Measurements from ENCODE around the gene UCK2. TPM values are rescaled to one million over a fixed set of nuclear protein-coding genes. Genes with fewer than 3 reads are reported as not detected.

The UCK2 gene
- total and polyA plus RNA-seq, 2 experiments from 2014 or later: 101 to 149 TPM

DNA sequence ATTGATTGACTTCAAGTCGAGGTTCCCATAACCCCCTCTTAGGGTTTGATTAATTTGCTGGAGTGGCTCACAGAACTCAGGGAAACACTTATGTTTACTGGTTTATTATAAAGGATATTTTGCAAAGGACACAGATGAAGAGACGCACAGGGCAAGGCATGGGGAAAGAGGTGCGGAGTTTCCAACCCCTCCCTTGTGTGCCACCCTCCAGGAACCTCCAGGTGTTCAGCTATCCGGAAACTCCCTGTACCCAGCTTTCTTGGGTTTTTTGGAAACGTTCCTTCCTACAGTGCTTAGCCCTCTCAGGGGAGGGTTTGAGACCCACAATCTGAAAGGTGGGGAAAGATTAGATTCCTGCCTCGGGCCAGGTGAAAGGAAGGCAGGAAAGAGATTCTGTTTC is 48.2 kb downstream of the UCK2 start:
- no peaks in the 10 kb centered on the region for H3F3A ChIP-seq (replicated peaks; ENCODE audit: low read depth)
- no peak overlapping the region for H3K4me3 ChIP-seq
- H3K27me3 ChIP-seq (ENCODE audit: insufficient read depth): no peaks in the 10 kb centered on the region
- Mint-ChIP-seq H3K4me3 (no peak overlapping the region), H3K4me1 (peaks cover 37% of the 10 kb centered on the region), H3K27ac (no peak overlapping the region), H3K9me3 (peaks cover 49% of the 10 kb centered on the region), H3K36me3 (ENCODE audit: low read depth) (peaks cover 83% of the 10 kb centered on the region), H3K27me3 (ENCODE audit: insufficient read depth, low read depth, poor library complexity) (peaks cover 5% of the 10 kb centered on the region)
- H3K27ac ChIP-seq (ENCODE audit: low read depth): no peak overlapping the region
- no peak overlapping the region for H2AFZ ChIP-seq
- H3K79me2 ChIP-seq (replicated peaks; ENCODE audit: insufficient read depth): peaks cover 100% of the 10 kb centered on the region
- DNase-seq (ENCODE audit: low spot score) (no peak), ATAC-seq (no peak)
- H4K20me1 ChIP-seq (replicated peaks; ENCODE audit: insufficient read depth): peaks cover 46% of the 10 kb centered on the region
- TF ChIP-seq ZNF331 (CRISPR knock-in tag; IDR thresholded peaks at IDR 0.05; ENCODE audit: low read depth) (no peak), POLR2AphosphoS5 (IDR thresholded peaks at IDR 0.05; ENCODE audit: low read depth) (no peak), ZNF114 (CRISPR knock-in tag; IDR thresholded peaks at IDR 0.05) (no peak), EZH2 (IDR thresholded peaks at IDR 0.05; ENCODE audit: low read depth, unreplicated experiment) (no peak), CREB1 (CRISPR knock-in tag; IDR thresholded peaks at IDR 0.05; ENCODE audit: low read depth) (no peak), STAT1 (IDR thresholded peaks at IDR 0.05; ENCODE audit: unreplicated experiment) (no peak), NANOG (IDR thresholded peaks at IDR 0.05; ENCODE audit: borderline replicate concordance) (no peak), EZH2phosphoT487 (IDR thresholded peaks at IDR 0.05; ENCODE audit: unreplicated experiment) (no peak), JUNB (IDR thresholded peaks at IDR 0.05; ENCODE audit: unreplicated experiment) (no peak)
- TF ChIP-seq, protein P1, sequence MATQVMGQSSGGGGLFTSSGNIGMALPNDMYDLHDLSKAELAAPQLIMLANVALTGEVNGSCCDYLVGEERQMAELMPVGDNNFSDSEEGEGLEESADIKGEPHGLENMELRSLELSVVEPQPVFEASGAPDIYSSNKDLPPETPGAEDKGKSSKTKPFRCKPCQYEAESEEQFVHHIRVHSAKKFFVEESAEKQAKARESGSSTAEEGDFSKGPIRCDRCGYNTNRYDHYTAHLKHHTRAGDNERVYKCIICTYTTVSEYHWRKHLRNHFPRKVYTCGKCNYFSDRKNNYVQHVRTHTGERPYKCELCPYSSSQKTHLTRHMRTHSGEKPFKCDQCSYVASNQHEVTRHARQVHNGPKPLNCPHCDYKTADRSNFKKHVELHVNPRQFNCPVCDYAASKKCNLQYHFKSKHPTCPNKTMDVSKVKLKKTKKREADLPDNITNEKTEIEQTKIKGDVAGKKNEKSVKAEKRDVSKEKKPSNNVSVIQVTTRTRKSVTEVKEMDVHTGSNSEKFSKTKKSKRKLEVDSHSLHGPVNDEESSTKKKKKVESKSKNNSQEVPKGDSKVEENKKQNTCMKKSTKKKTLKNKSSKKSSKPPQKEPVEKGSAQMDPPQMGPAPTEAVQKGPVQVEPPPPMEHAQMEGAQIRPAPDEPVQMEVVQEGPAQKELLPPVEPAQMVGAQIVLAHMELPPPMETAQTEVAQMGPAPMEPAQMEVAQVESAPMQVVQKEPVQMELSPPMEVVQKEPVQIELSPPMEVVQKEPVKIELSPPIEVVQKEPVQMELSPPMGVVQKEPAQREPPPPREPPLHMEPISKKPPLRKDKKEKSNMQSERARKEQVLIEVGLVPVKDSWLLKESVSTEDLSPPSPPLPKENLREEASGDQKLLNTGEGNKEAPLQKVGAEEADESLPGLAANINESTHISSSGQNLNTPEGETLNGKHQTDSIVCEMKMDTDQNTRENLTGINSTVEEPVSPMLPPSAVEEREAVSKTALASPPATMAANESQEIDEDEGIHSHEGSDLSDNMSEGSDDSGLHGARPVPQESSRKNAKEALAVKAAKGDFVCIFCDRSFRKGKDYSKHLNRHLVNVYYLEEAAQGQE (IDR thresholded peaks at IDR 0.05; ENCODE audit: unreplicated experiment): no peak
- TF ChIP-seq, protein P2, sequence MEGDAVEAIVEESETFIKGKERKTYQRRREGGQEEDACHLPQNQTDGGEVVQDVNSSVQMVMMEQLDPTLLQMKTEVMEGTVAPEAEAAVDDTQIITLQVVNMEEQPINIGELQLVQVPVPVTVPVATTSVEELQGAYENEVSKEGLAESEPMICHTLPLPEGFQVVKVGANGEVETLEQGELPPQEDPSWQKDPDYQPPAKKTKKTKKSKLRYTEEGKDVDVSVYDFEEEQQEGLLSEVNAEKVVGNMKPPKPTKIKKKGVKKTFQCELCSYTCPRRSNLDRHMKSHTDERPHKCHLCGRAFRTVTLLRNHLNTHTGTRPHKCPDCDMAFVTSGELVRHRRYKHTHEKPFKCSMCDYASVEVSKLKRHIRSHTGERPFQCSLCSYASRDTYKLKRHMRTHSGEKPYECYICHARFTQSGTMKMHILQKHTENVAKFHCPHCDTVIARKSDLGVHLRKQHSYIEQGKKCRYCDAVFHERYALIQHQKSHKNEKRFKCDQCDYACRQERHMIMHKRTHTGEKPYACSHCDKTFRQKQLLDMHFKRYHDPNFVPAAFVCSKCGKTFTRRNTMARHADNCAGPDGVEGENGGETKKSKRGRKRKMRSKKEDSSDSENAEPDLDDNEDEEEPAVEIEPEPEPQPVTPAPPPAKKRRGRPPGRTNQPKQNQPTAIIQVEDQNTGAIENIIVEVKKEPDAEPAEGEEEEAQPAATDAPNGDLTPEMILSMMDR (conservative IDR thresholded peaks at IDR 0.05; ENCODE audit: low read depth in 2 of 2): no peak
- TF ChIP-seq, protein P3, sequence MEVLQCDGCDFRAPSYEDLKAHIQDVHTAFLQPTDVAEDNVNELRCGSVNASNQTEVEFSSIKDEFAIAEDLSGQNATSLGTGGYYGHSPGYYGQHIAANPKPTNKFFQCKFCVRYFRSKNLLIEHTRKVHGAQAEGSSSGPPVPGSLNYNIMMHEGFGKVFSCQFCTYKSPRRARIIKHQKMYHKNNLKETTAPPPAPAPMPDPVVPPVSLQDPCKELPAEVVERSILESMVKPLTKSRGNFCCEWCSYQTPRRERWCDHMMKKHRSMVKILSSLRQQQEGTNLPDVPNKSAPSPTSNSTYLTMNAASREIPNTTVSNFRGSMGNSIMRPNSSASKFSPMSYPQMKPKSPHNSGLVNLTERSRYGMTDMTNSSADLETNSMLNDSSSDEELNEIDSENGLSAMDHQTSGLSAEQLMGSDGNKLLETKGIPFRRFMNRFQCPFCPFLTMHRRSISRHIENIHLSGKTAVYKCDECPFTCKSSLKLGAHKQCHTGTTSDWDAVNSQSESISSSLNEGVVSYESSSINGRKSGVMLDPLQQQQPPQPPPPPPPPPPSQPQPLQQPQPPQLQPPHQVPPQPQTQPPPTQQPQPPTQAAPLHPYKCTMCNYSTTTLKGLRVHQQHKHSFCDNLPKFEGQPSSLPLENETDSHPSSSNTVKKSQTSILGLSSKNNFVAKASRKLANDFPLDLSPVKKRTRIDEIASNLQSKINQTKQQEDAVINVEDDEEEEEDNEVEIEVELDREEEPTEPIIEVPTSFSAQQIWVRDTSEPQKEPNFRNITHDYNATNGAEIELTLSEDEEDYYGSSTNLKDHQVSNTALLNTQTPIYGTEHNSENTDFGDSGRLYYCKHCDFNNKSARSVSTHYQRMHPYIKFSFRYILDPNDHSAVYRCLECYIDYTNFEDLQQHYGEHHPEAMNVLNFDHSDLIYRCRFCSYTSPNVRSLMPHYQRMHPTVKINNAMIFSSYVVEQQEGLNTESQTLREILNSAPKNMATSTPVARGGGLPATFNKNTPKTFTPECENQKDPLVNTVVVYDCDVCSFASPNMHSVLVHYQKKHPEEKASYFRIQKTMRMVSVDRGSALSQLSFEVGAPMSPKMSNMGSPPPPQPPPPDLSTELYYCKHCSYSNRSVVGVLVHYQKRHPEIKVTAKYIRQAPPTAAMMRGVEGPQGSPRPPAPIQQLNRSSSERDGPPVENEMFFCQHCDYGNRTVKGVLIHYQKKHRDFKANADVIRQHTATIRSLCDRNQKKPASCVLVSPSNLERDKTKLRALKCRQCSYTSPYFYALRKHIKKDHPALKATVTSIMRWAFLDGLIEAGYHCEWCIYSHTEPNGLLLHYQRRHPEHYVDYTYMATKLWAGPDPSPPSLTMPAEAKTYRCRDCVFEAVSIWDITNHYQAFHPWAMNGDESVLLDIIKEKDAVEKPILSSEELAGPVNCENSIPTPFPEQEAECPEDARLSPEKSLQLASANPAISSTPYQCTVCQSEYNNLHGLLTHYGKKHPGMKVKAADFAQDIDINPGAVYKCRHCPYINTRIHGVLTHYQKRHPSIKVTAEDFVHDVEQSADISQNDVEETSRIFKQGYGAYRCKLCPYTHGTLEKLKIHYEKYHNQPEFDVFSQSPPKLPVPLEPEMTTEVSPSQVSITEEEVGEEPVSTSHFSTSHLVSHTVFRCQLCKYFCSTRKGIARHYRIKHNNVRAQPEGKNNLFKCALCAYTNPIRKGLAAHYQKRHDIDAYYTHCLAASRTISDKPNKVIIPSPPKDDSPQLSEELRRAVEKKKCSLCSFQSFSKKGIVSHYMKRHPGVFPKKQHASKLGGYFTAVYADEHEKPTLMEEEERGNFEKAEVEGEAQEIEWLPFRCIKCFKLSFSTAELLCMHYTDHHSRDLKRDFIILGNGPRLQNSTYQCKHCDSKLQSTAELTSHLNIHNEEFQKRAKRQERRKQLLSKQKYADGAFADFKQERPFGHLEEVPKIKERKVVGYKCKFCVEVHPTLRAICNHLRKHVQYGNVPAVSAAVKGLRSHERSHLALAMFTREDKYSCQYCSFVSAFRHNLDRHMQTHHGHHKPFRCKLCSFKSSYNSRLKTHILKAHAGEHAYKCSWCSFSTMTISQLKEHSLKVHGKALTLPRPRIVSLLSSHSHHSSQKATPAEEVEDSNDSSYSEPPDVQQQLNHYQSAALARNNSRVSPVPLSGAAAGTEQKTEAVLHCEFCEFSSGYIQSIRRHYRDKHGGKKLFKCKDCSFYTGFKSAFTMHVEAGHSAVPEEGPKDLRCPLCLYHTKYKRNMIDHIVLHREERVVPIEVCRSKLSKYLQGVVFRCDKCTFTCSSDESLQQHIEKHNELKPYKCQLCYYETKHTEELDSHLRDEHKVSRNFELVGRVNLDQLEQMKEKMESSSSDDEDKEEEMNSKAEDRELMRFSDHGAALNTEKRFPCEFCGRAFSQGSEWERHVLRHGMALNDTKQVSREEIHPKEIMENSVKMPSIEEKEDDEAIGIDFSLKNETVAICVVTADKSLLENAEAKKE (CRISPR knock-in tag; IDR thresholded peaks at IDR 0.05): no peak
- TF ChIP-seq, protein P4, sequence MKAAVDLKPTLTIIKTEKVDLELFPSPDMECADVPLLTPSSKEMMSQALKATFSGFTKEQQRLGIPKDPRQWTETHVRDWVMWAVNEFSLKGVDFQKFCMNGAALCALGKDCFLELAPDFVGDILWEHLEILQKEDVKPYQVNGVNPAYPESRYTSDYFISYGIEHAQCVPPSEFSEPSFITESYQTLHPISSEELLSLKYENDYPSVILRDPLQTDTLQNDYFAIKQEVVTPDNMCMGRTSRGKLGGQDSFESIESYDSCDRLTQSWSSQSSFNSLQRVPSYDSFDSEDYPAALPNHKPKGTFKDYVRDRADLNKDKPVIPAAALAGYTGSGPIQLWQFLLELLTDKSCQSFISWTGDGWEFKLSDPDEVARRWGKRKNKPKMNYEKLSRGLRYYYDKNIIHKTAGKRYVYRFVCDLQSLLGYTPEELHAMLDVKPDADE (IDR thresholded peaks at IDR 0.05): no peak
- 0 out of 2 replicates have a peak overlapping the region, but pooled peaks have one; percentile 36 for H3K4me2 ChIP-seq
- H3K36me3 ChIP-seq (ENCODE audit: insufficient read depth): peaks cover 15% of the 10 kb centered on the region
- no peaks in the 10 kb centered on the region for H3K9me2 ChIP-seq (ENCODE audit: insufficient read depth)
- peaks cover 27% of the 10 kb centered on the region for H3K4me1 ChIP-seq (ENCODE audit: insufficient read depth)
